ENCODE measurements around the gene SEC24D.

DNA sequence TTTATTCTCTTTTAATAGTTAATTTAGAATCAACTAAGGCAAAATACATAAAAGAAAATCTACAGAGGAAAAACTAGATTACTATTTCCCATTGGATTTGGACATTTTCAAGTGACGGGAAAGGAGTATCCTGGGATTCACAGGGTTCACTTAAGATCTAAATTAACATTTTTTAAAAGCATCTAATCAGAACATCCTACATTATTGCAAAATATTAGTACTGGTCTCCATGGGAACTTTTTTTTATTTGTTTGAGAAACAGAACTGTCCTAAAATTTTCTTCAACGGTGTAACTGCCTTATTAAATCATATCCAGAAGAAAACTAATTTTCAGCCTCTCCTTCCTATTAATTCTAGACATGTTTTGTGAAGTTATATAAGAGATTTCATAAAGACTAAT is 81.0 kb downstream of the SEC24D start:
- TF ChIP-seq BRF1 (IDR thresholded peaks at IDR 0.05; ENCODE audit: borderline replicate concordance, extremely low read depth, insufficient read length) (no peak), MXI1 (IDR thresholded peaks at IDR 0.05; ENCODE audit: low read depth, low read length) (no peak), STAT5B (CRISPR knock-in tag; IDR thresholded peaks at IDR 0.05) (no peak), CHD4 (IDR thresholded peaks at IDR 0.05; ENCODE audit: insufficient read depth, insufficient replicate concordance, low read depth, low read length, poor library complexity, severe bottlenecking) (no peak), DNMT1 (IDR thresholded peaks at IDR 0.05) (no peak), RBFOX2 (IDR thresholded peaks at IDR 0.05; ENCODE audit: low read depth, low read length) (no peak), GTF2F1 (IDR thresholded peaks at IDR 0.05; ENCODE audit: low read depth, low read length) (no peak), TAF1 (IDR thresholded peaks at IDR 0.05; ENCODE audit: control insufficient read depth, extremely low read depth, insufficient read depth, low read length, severe bottlenecking) (no peak), CHD2 (IDR thresholded peaks at IDR 0.05; ENCODE audit: low read depth, low read length) (no peak)
- TF ChIP-seq, protein P1, sequence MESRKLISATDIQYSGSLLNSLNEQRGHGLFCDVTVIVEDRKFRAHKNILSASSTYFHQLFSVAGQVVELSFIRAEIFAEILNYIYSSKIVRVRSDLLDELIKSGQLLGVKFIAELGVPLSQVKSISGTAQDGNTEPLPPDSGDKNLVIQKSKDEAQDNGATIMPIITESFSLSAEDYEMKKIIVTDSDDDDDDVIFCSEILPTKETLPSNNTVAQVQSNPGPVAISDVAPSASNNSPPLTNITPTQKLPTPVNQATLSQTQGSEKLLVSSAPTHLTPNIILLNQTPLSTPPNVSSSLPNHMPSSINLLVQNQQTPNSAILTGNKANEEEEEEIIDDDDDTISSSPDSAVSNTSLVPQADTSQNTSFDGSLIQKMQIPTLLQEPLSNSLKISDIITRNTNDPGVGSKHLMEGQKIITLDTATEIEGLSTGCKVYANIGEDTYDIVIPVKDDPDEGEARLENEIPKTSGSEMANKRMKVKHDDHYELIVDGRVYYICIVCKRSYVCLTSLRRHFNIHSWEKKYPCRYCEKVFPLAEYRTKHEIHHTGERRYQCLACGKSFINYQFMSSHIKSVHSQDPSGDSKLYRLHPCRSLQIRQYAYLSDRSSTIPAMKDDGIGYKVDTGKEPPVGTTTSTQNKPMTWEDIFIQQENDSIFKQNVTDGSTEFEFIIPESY (CRISPR knock-in tag; IDR thresholded peaks at IDR 0.05), result no peak
- TF ChIP-seq, protein P2, sequence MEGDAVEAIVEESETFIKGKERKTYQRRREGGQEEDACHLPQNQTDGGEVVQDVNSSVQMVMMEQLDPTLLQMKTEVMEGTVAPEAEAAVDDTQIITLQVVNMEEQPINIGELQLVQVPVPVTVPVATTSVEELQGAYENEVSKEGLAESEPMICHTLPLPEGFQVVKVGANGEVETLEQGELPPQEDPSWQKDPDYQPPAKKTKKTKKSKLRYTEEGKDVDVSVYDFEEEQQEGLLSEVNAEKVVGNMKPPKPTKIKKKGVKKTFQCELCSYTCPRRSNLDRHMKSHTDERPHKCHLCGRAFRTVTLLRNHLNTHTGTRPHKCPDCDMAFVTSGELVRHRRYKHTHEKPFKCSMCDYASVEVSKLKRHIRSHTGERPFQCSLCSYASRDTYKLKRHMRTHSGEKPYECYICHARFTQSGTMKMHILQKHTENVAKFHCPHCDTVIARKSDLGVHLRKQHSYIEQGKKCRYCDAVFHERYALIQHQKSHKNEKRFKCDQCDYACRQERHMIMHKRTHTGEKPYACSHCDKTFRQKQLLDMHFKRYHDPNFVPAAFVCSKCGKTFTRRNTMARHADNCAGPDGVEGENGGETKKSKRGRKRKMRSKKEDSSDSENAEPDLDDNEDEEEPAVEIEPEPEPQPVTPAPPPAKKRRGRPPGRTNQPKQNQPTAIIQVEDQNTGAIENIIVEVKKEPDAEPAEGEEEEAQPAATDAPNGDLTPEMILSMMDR (IDR thresholded peaks at IDR 0.05 in 2 of 3, conservative IDR thresholded peaks at IDR 0.05 in 1 of 3; ENCODE audit: insufficient read depth in 2 of 3, low read depth in 1 of 3, low read length in 3 of 3), result no peak
- TF ChIP-seq, protein P3, sequence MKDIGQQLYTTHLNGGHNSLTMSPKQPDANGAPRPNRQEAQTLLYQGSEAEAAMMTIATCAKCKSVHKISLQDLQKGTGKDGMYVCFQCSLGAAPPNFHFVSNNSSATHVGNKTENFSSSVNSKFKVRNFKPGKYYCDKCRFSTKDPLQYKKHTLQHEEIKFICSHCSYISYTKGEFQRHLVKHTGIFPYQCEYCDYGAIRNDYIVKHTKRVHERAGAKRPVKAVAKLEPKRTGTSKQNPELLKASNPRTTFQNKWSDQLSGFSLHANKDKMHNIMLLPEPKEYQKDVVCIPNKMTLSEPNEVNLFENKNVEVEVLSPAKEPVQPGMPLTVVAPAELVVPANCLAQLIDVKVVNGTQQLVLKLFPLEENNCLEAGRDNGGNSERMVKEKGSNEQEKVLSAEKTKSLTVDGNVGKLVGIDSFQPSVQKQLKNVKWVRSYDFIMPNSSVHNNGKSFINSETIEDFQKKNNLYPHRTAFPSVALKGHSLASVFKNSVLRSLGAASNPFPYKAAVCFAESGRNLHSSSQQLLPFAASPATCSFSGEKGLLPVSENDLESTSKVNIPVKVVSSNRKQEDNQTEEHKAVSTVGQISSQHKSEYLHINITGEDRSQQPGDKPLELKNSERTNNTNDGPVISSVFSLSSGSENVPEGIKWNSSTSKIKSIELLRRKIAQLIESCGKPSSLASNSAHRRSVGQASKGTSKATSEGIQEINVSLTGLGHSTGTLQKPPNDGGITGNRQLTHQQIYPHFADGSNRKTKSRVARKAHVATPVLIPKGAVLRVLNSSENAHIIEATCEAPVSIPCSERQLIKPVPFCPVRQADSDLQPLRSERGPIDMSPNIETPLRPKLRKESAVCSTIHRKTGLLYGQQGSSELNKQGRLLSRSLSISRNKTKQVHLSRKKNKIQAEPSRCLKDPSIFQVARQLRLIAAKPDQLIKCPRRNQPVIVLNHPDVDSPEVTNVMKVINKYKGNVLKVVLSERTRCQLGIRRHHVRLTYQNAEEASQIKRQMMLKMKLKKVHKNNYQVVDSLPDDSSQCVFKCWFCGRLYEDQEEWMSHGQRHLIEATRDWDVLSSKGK (CRISPR knock-in tag; IDR thresholded peaks at IDR 0.05), result no peak
